Panc1 (cell line): ENCODE results near the gene ATIC. TPM values are rescaled to one million over a fixed set of nuclear protein-coding genes. Genes with fewer than 3 reads are reported as not detected.

Experiments
- ATAC-seq: fragments of 200-7000 bp; cut with Tn5 transposase; 2 replicates; pipeline ENCODE4 v1.9.1; 2020; ENCODE audit warnings: mild to moderate bottlenecking, moderate library complexity
- BruUV-seq: library from RNA; stranded (reverse); fragments of 400-500 nt; replicated peaks from 2 replicates; lab custom pipeline; 2021; lab: Mats Ljungman, UMichigan
- CTCF ChIA-PET: fragments of 300-600 bp; sonication (Branson Sonifier 250); formaldehyde crosslinking; loops from one replicate; lab custom pipeline; 2022; ENCODE audit warnings: antibody characterized with exemption; lab: Charles Lee
- POLR2A ChIA-PET: fragments of 300-600 bp; sonication (Branson Sonifier 250); formaldehyde crosslinking; loops from one replicate; lab custom pipeline; 2022; ENCODE audit warnings: antibody characterized with exemption; lab: Charles Lee
- DNase-seq: peaks from one replicate; pipeline ENCODE4 v3.0.0-alpha.2; 2010; ENCODE audit warnings: low read depth, low spot score
- H3K27ac ChIP-seq: 2 replicates; pipeline ENCODE4 v1.5.1; 2011; ENCODE audit warnings: mild to moderate bottlenecking, low read length, inconsistent platforms
- H3K27me3 ChIP-seq: fragments of 200-500 bp; sonication (Bioruptor generic); 2 replicates; pipeline ENCODE4 v1.6.0; 2014; ENCODE audit warnings: low read length, inconsistent platforms; ENCODE audit not compliant: control insufficient read depth, insufficient read depth
- H3K36me3 ChIP-seq: fragments of 200-500 bp; sonication (Bioruptor generic); 2 replicates; pipeline ENCODE4 v1.5.1; 2014; ENCODE audit warnings: inconsistent platforms, mild to moderate bottlenecking, low read length, moderate library complexity; ENCODE audit not compliant: control insufficient read depth, insufficient read depth
- H3K4me1 ChIP-seq: 2 replicates; pipeline ENCODE4 v1.5.1; 2011; ENCODE audit warnings: inconsistent platforms, mild to moderate bottlenecking, low read length, moderate library complexity; ENCODE audit not compliant: control insufficient read depth, insufficient read depth
- H3K4me3 ChIP-seq, 2 experiments: 2 replicates each; pipeline ENCODE4 v1.5.1; 2011 to 2012; ENCODE audit warnings: low read depth in 2 of 2, low read length in 2 of 2, mild to moderate bottlenecking in 2 of 2, inconsistent platforms in 1 of 2, moderate library complexity in 1 of 2
- H3K9me3 ChIP-seq: fragments of 200-500 bp; sonication (Bioruptor generic); 2 replicates; pipeline ENCODE4 v1.5.1; 2014; ENCODE audit warnings: low read depth, mild to moderate bottlenecking, inconsistent platforms, low read length, moderate library complexity; ENCODE audit not compliant: control insufficient read depth, insufficient read depth
- POLR2AphosphoS5 ChIP-seq: IDR thresholded peaks from 2 replicates; pipeline ENCODE4 v1.6.1; 2012; ENCODE audit warnings: mild to moderate bottlenecking, low read depth, low read length, moderate library complexity
- SIN3A ChIP-seq: IDR thresholded peaks from 2 replicates; pipeline ENCODE4 v1.6.1; 2012; ENCODE audit warnings: low read depth, mild to moderate bottlenecking, low read length, moderate library complexity, borderline replicate concordance; ENCODE audit not compliant: insufficient read depth
- TCF7L2 ChIP-seq: IDR thresholded peaks from 2 replicates; pipeline ENCODE4 v1.6.1; 2011; ENCODE audit warnings: mild to moderate bottlenecking, low read depth, low read length, inconsistent platforms
- in situ Hi-C: cut with HindIII; loops from 2 replicates; pipeline ENCODE4 v1.10.0; 2016; ENCODE audit warnings: low sequenced_read_pairs, low pct_unique_long_range_greater_than_20kb
- intact Hi-C: fragments of 100-400 bp; cut with micrococcal nuclease; formaldehyde crosslinking; loops from one replicate; pipeline ENCODE4 v1.10.0; 2022; ENCODE audit not compliant: unreplicated experiment
- total RNA-seq: library from RNA; stranded (reverse); gene quantifications from one replicate; pipeline ENCODE4 v1.2.1, GENCODE V29; 2021; ENCODE audit not compliant: unreplicated experiment
- TF ChIP-seq, protein P1 (sequence below), 2 experiments: IDR thresholded peaks; 2 replicates each; pipeline ENCODE4 v1.6.1; 2011 to 2012; ENCODE audit warnings: low read depth in 2 of 2, control low read depth in 1 of 2, low read length in 1 of 2, mild to moderate bottlenecking in 1 of 2, moderate library complexity in 1 of 2; ENCODE audit not compliant: insufficient read depth in 1 of 2
- TF ChIP-seq, protein P2 (sequence below): fragments of 450-650 bp; IDR thresholded peaks from 2 replicates; pipeline ENCODE4 v1.5.1; 2017; ENCODE audit warnings: mild to moderate bottlenecking

Gene ATIC
- total RNA-seq, 1 experiment from 2014 or later: 223 TPM

DNA sequence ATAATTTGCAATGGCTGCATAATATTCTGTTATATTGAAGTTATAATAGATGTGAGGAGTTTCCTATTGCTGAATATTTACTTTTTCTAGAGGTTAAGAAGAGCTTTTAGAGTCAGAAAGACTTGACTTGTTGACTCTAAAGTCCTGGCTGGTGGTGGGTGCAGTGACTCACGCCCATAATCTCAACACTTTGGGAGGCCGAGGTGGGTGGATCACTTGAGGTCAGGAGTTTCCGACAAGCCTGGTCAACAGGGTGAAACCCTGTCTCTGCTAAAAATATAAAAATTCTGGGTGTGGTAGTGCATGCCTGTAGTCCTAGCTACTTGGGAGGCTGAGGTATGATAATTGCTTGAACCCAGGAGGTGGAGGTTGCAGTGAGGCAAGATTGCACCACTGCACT lies 33.9 kb upstream of the ATIC start:
- ChIA-PET POLR2A (no interaction called here), CTCF (no interaction called here)
- Histone ChIP-seq H3K27me3 (no peaks in the 10 kb centered on the region), H3K4me1 (no peaks in the 10 kb centered on the region), H3K27ac (no peak overlapping the region), H3K36me3 (no peaks in the 10 kb centered on the region), H3K9me3 (no peaks in the 10 kb centered on the region), H3K4me3 (no peak overlapping the region)
- TF ChIP-seq TCF7L2: no peak
- TF ChIP-seq, protein P1, sequence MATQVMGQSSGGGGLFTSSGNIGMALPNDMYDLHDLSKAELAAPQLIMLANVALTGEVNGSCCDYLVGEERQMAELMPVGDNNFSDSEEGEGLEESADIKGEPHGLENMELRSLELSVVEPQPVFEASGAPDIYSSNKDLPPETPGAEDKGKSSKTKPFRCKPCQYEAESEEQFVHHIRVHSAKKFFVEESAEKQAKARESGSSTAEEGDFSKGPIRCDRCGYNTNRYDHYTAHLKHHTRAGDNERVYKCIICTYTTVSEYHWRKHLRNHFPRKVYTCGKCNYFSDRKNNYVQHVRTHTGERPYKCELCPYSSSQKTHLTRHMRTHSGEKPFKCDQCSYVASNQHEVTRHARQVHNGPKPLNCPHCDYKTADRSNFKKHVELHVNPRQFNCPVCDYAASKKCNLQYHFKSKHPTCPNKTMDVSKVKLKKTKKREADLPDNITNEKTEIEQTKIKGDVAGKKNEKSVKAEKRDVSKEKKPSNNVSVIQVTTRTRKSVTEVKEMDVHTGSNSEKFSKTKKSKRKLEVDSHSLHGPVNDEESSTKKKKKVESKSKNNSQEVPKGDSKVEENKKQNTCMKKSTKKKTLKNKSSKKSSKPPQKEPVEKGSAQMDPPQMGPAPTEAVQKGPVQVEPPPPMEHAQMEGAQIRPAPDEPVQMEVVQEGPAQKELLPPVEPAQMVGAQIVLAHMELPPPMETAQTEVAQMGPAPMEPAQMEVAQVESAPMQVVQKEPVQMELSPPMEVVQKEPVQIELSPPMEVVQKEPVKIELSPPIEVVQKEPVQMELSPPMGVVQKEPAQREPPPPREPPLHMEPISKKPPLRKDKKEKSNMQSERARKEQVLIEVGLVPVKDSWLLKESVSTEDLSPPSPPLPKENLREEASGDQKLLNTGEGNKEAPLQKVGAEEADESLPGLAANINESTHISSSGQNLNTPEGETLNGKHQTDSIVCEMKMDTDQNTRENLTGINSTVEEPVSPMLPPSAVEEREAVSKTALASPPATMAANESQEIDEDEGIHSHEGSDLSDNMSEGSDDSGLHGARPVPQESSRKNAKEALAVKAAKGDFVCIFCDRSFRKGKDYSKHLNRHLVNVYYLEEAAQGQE (IDR thresholded peaks at IDR 0.05; ENCODE audit: insufficient read depth in 1 of 2, low read depth in 2 of 2, low read length in 1 of 2): no peak
- no peak for TF ChIP-seq POLR2AphosphoS5
- TF ChIP-seq, protein P2, sequence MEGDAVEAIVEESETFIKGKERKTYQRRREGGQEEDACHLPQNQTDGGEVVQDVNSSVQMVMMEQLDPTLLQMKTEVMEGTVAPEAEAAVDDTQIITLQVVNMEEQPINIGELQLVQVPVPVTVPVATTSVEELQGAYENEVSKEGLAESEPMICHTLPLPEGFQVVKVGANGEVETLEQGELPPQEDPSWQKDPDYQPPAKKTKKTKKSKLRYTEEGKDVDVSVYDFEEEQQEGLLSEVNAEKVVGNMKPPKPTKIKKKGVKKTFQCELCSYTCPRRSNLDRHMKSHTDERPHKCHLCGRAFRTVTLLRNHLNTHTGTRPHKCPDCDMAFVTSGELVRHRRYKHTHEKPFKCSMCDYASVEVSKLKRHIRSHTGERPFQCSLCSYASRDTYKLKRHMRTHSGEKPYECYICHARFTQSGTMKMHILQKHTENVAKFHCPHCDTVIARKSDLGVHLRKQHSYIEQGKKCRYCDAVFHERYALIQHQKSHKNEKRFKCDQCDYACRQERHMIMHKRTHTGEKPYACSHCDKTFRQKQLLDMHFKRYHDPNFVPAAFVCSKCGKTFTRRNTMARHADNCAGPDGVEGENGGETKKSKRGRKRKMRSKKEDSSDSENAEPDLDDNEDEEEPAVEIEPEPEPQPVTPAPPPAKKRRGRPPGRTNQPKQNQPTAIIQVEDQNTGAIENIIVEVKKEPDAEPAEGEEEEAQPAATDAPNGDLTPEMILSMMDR: no peak
- no peak for TF ChIP-seq SIN3A
- no peak for ATAC-seq
- DNase-seq: no peak
- in situ Hi-C loops (no loop called here), intact Hi-C loops (no loop called here)
- no TSS peak for BruUV-seq

GRCh38 chr2:215280326-215280725 lies 31.5 kb upstream of the ATIC start:
- TF ChIP-seq, protein P1 (IDR thresholded peaks at IDR 0.05; ENCODE audit: insufficient read depth in 1 of 2, low read depth in 2 of 2, low read length in 1 of 2): no peak
- no peak for TF ChIP-seq POLR2AphosphoS5
- TF ChIP-seq SIN3A: no peak
- no peak for TF ChIP-seq TCF7L2
- TF ChIP-seq, protein P2: no peak
- in situ Hi-C loops: no loop called here
- no peaks in the 10 kb centered on the region for H3K36me3 ChIP-seq
- no peaks in the 10 kb centered on the region for H3K27me3 ChIP-seq
- POLR2A ChIA-PET: no interaction called here
- intact Hi-C loops: no loop called here
- CTCF ChIA-PET: no interaction called here
- H3K4me1 ChIP-seq: no peaks in the 10 kb centered on the region
- H3K27ac ChIP-seq: no peak overlapping the region
- BruUV-seq: no TSS peak
- ATAC-seq (no peak), DNase-seq (no peak)
- H3K9me3 ChIP-seq: no peaks in the 10 kb centered on the region
- H3K4me3 ChIP-seq: no peak overlapping the region
